Activated CD4-positive, alpha-beta T cell treated with anti-CD3 and anti-CD28 coated beads, Interleukin-2, amount 10 ng/mL, durations not matched to agents 7 days and 5 days (primary cell): ENCODE results near the gene SLC24A5. TPM values are rescaled to one million over a fixed set of nuclear protein-coding genes. Genes with fewer than 3 reads are reported as not detected.

ENCODE experiments used
- CTCF ChIA-PET: fragments of 350-600 bp; sonication (Branson Sonifier 250); formaldehyde crosslinking; loops from one replicate; lab custom pipeline; 2021; ENCODE audit warnings: antibody characterized with exemption; lab: Charles Lee
- POLR2A ChIA-PET: fragments of 350-600 bp; sonication (Branson Sonifier 250); formaldehyde crosslinking; loops from one replicate; lab custom pipeline; 2021; ENCODE audit warnings: antibody characterized with exemption; lab: Charles Lee
- DNase-seq: peaks from one replicate; pipeline ENCODE4 v3.0.0-alpha.2; 2020
- H3K27ac Mint-ChIP-seq: one replicate; pipeline ENCODE4 v1.8.0; 2021; ENCODE audit warnings: mild to moderate bottlenecking, moderate library complexity, mixed read lengths
- H3K27me3 Mint-ChIP-seq: one replicate; pipeline ENCODE4 v1.8.0; 2021; ENCODE audit warnings: mixed read lengths
- H3K36me3 Mint-ChIP-seq: one replicate; pipeline ENCODE4 v1.8.0; 2021; ENCODE audit warnings: low read depth, mixed read lengths
- H3K4me1 Mint-ChIP-seq: one replicate; pipeline ENCODE4 v1.8.0; 2021; ENCODE audit warnings: mixed read lengths
- H3K4me3 Mint-ChIP-seq: one replicate; pipeline ENCODE4 v1.8.0; 2021; ENCODE audit warnings: mild to moderate bottlenecking, moderate library complexity, mixed read lengths
- H3K9me3 Mint-ChIP-seq: one replicate; pipeline ENCODE4 v1.8.0; 2021; ENCODE audit warnings: mixed read lengths
- total RNA-seq, 2 experiments: library from RNA; stranded (reverse); gene quantifications; one replicate each; pipeline ENCODE4 v1.2.3, GENCODE V29; 2021

SLC24A5 gene
- not detected for total RNA-seq

GRCh38 chr15:48120745-48121144 lies at the start of gene SLC24A5:
TSS of gene SLC24A5 (plus strand) at chr15:48120990. CDS start at chr15:48121045, 55 bp downstream.
- H3K27ac Mint-ChIP-seq, result no peak within 1 kb of the TSS
- CTCF ChIA-PET, result no interaction called here
- DNase-seq, result no peak

GRCh38 chr15:48072941-48073340 lies 47.8 kb upstream of the SLC24A5 start:
- Mint-ChIP-seq H3K36me3 (no peaks in the 10 kb centered on the region), H3K9me3 (no peaks in the 10 kb centered on the region), H3K27ac (no peak overlapping the region), H3K27me3 (peaks cover 4% of the 10 kb centered on the region), H3K4me3 (no peak overlapping the region), H3K4me1 (no peaks in the 10 kb centered on the region)
- no peak for DNase-seq
- CTCF ChIA-PET, result no interaction called here
- POLR2A ChIA-PET, result no interaction called here

More at GRCh38 chr15:48120745-48121144, at the start of gene SLC24A5:
- H3K27me3 Mint-ChIP-seq, result peaks cover 4% of the 10 kb centered on the region
- H3K9me3 Mint-ChIP-seq, result no peaks in the 10 kb centered on the region
- H3K4me3 Mint-ChIP-seq, result no peak within 1 kb of the TSS
- H3K36me3 Mint-ChIP-seq, result no peaks in the 10 kb centered on the region
- POLR2A ChIA-PET, result no interaction called here
- no peaks in the 10 kb centered on the region for H3K4me1 Mint-ChIP-seq

GRCh38 chr15:48073881-48074280 lies 46.9 kb upstream of the SLC24A5 start:
- Mint-ChIP-seq H3K4me3 (no peak overlapping the region), H3K36me3 (no peaks in the 10 kb centered on the region), H3K27ac (no peak overlapping the region), H3K4me1 (no peaks in the 10 kb centered on the region), H3K9me3 (no peaks in the 10 kb centered on the region), H3K27me3 (peaks cover 4% of the 10 kb centered on the region)
- no peak for DNase-seq
- ChIA-PET CTCF (no interaction called here), POLR2A (no interaction called here)

GRCh38 chr15:48076454-48076853 lies 44.3 kb upstream of the SLC24A5 start:
- peaks cover 4% of the 10 kb centered on the region for H3K27me3 Mint-ChIP-seq
- no peak overlapping the region for H3K4me3 Mint-ChIP-seq
- H3K27ac Mint-ChIP-seq, result no peak overlapping the region
- H3K4me1 Mint-ChIP-seq, result no peaks in the 10 kb centered on the region
- ChIA-PET CTCF (no interaction called here), POLR2A (no interaction called here)
- no peaks in the 10 kb centered on the region for H3K36me3 Mint-ChIP-seq
- H3K9me3 Mint-ChIP-seq, result no peaks in the 10 kb centered on the region
- DNase-seq, result no peak

GRCh38 chr15:48077616-48078184 lies 43.1 kb upstream of the SLC24A5 start:
- Mint-ChIP-seq H3K4me1 (no peaks in the 10 kb centered on the region), H3K9me3 (no peaks in the 10 kb centered on the region), H3K27ac (no peak overlapping the region), H3K27me3 (peaks cover 2% of the 10 kb centered on the region), H3K36me3 (no peaks in the 10 kb centered on the region), H3K4me3 (no peak overlapping the region)
- ChIA-PET CTCF (no interaction called here), POLR2A (no interaction called here)
- DNase-seq, result no peak

- ChIA-PET CTCF (interaction anchor here (1.3 kb wide), 1 partner anchor 23 kb away, joined by 3 read pairs; no protein-coding TSS in a partner anchor), POLR2A (no interaction called here)
- no peak overlapping the region for H3K27ac Mint-ChIP-seq
- no peaks in the 10 kb centered on the region for H3K4me1 Mint-ChIP-seq
- no peaks in the 10 kb centered on the region for H3K9me3 Mint-ChIP-seq
- H3K4me3 Mint-ChIP-seq, result no peak overlapping the region
- no peaks in the 10 kb centered on the region for H3K36me3 Mint-ChIP-seq
- no peaks in the 10 kb centered on the region for H3K27me3 Mint-ChIP-seq
- DNase-seq, result no peak
These were observed 35.8 kb upstream of the SLC24A5 start for GRCh38 chr15:48084759-48085590.

GRCh38 chr15:48085591-48085930 lies 35.2 kb upstream of the SLC24A5 start:
- CTCF ChIA-PET, result interaction anchor here (1.3 kb wide), 1 partner anchor 24 kb away, joined by 3 read pairs; no protein-coding TSS in a partner anchor
- no peaks in the 10 kb centered on the region for H3K4me1 Mint-ChIP-seq
- H3K4me3 Mint-ChIP-seq, result no peak overlapping the region
- H3K27ac Mint-ChIP-seq, result no peak overlapping the region
- no peak for DNase-seq
- no peaks in the 10 kb centered on the region for H3K27me3 Mint-ChIP-seq
- no peaks in the 10 kb centered on the region for H3K9me3 Mint-ChIP-seq
- POLR2A ChIA-PET, result no interaction called here
- no peaks in the 10 kb centered on the region for H3K36me3 Mint-ChIP-seq

GRCh38 chr15:48086133-48086532 lies 34.7 kb upstream of the SLC24A5 start:
- ChIA-PET CTCF (no interaction called here), POLR2A (no interaction called here)
- H3K4me3 Mint-ChIP-seq, result no peak overlapping the region
- H3K27me3 Mint-ChIP-seq, result no peaks in the 10 kb centered on the region
- no peaks in the 10 kb centered on the region for H3K36me3 Mint-ChIP-seq
- no peaks in the 10 kb centered on the region for H3K9me3 Mint-ChIP-seq
- H3K4me1 Mint-ChIP-seq, result no peaks in the 10 kb centered on the region
- no peak overlapping the region for H3K27ac Mint-ChIP-seq
- DNase-seq, result no peak

GRCh38 chr15:48086576-48086975 lies 34.2 kb upstream of the SLC24A5 start:
- POLR2A ChIA-PET, result no interaction called here
- no peaks in the 10 kb centered on the region for H3K9me3 Mint-ChIP-seq
- H3K27me3 Mint-ChIP-seq, result no peaks in the 10 kb centered on the region
- no peaks in the 10 kb centered on the region for H3K36me3 Mint-ChIP-seq
- H3K4me1 Mint-ChIP-seq, result no peaks in the 10 kb centered on the region
- CTCF ChIA-PET, result no interaction called here
- H3K4me3 Mint-ChIP-seq, result no peak overlapping the region
- no peak for DNase-seq
- H3K27ac Mint-ChIP-seq, result no peak overlapping the region

- POLR2A ChIA-PET, result no interaction called here
- H3K27me3 Mint-ChIP-seq, result no peaks in the 10 kb centered on the region
- CTCF ChIA-PET, result no interaction called here
- no peaks in the 10 kb centered on the region for H3K36me3 Mint-ChIP-seq
- H3K9me3 Mint-ChIP-seq, result no peaks in the 10 kb centered on the region
- no peaks in the 10 kb centered on the region for H3K4me1 Mint-ChIP-seq
- no peak overlapping the region for H3K27ac Mint-ChIP-seq
- H3K4me3 Mint-ChIP-seq, result no peak overlapping the region
- DNase-seq, result no peak
These were observed 32.9 kb upstream of the SLC24A5 start for GRCh38 chr15:48087844-48088243.

GRCh38 chr15:48089702-48090101 lies 31.1 kb upstream of the SLC24A5 start:
- no peaks in the 10 kb centered on the region for H3K9me3 Mint-ChIP-seq
- no peak overlapping the region for H3K27ac Mint-ChIP-seq
- no peaks in the 10 kb centered on the region for H3K4me1 Mint-ChIP-seq
- H3K36me3 Mint-ChIP-seq, result no peaks in the 10 kb centered on the region
- ChIA-PET POLR2A (no interaction called here), CTCF (no interaction called here)
- H3K27me3 Mint-ChIP-seq, result no peaks in the 10 kb centered on the region
- DNase-seq, result no peak
- H3K4me3 Mint-ChIP-seq, result no peak overlapping the region

- H3K4me3 Mint-ChIP-seq, result no peak overlapping the region
- H3K27me3 Mint-ChIP-seq, result peaks cover 3% of the 10 kb centered on the region
- no peak overlapping the region for H3K27ac Mint-ChIP-seq
- H3K36me3 Mint-ChIP-seq, result no peaks in the 10 kb centered on the region
- ChIA-PET POLR2A (no interaction called here), CTCF (no interaction called here)
- DNase-seq, result no peak
- H3K4me1 Mint-ChIP-seq, result no peaks in the 10 kb centered on the region
- no peaks in the 10 kb centered on the region for H3K9me3 Mint-ChIP-seq
These were observed 30.7 kb upstream of the SLC24A5 start for GRCh38 chr15:48090115-48090514.

GRCh38 chr15:48090666-48091065 lies 30.1 kb upstream of the SLC24A5 start:
- no peaks in the 10 kb centered on the region for H3K9me3 Mint-ChIP-seq
- no peak for DNase-seq
- no peak overlapping the region for H3K4me3 Mint-ChIP-seq
- no peaks in the 10 kb centered on the region for H3K36me3 Mint-ChIP-seq
- H3K4me1 Mint-ChIP-seq, result no peaks in the 10 kb centered on the region
- peaks cover 3% of the 10 kb centered on the region for H3K27me3 Mint-ChIP-seq
- CTCF ChIA-PET, result no interaction called here
- POLR2A ChIA-PET, result no interaction called here
- H3K27ac Mint-ChIP-seq, result no peak overlapping the region
